ENCODE data around the gene DAAM1. TPM values are rescaled to one million over a fixed set of nuclear protein-coding genes. Genes with fewer than 3 reads are reported as not detected.

DAAM1 gene
- total RNA-seq, 2 experiments from 2014 or later: 12.1 to 15.9 TPM

- Mint-ChIP-seq H3K9me3 (ENCODE audit: low read depth) (no peaks in the 10 kb centered on the region), H3K27me3 (no peaks in the 10 kb centered on the region), H3K27ac (no peak overlapping the region), H3K4me3 (no peak overlapping the region), H3K36me3 (no peaks in the 10 kb centered on the region), H3K4me1 (peaks cover 5% of the 10 kb centered on the region)
- CTCF ChIA-PET: no interaction called here
- DNase-seq (no peak), ATAC-seq (no peak)
These were observed 26.9 kb downstream of the DAAM1 start for GRCh38 chr14:59215322-59215721.

- no peak overlapping the region for H3K27ac Mint-ChIP-seq
- CTCF ChIA-PET: no interaction called here
- H3K4me3 Mint-ChIP-seq: no peak overlapping the region
- ATAC-seq: no peak
- no peak for DNase-seq
- peaks cover 3% of the 10 kb centered on the region for H3K4me1 Mint-ChIP-seq
- H3K36me3 Mint-ChIP-seq: no peaks in the 10 kb centered on the region
- H3K9me3 Mint-ChIP-seq (ENCODE audit: low read depth): no peaks in the 10 kb centered on the region
- no peaks in the 10 kb centered on the region for H3K27me3 Mint-ChIP-seq
These were observed 27.3 kb downstream of the DAAM1 start for GRCh38 chr14:59215757-59216156.

- CTCF ChIA-PET: no interaction called here
- no peak for DNase-seq
- peaks cover 2% of the 10 kb centered on the region for H3K4me1 Mint-ChIP-seq
- no peaks in the 10 kb centered on the region for H3K36me3 Mint-ChIP-seq
- H3K4me3 Mint-ChIP-seq: no peak overlapping the region
- no peak overlapping the region for H3K27ac Mint-ChIP-seq
- ATAC-seq: no peak
- H3K27me3 Mint-ChIP-seq: no peaks in the 10 kb centered on the region
- no peaks in the 10 kb centered on the region for H3K9me3 Mint-ChIP-seq (ENCODE audit: low read depth)
These were observed 28.5 kb downstream of the DAAM1 start for GRCh38 chr14:59217011-59217410.

GRCh38 chr14:59221568-59221967 is 33.1 kb downstream of the DAAM1 start:
- ATAC-seq (no peak), DNase-seq (no peak)
- Mint-ChIP-seq H3K4me1 (peaks cover 2% of the 10 kb centered on the region), H3K36me3 (no peaks in the 10 kb centered on the region), H3K9me3 (ENCODE audit: low read depth) (no peaks in the 10 kb centered on the region), H3K27me3 (no peaks in the 10 kb centered on the region), H3K27ac (no peak overlapping the region), H3K4me3 (no peak overlapping the region)
- CTCF ChIA-PET: no interaction called here

- Mint-ChIP-seq H3K27me3 (no peaks in the 10 kb centered on the region), H3K4me3 (no peak overlapping the region), H3K36me3 (no peaks in the 10 kb centered on the region), H3K27ac (no peak overlapping the region), H3K4me1 (peaks cover 7% of the 10 kb centered on the region), H3K9me3 (ENCODE audit: low read depth) (no peaks in the 10 kb centered on the region)
- CTCF ChIA-PET: no interaction called here
- ATAC-seq: no peak
- DNase-seq: no peak
These were observed 35.9 kb downstream of the DAAM1 start for GRCh38 chr14:59224341-59224740.

GRCh38 chr14:59225281-59225680 is 36.8 kb downstream of the DAAM1 start:
- CTCF ChIA-PET: no interaction called here
- Mint-ChIP-seq H3K36me3 (no peaks in the 10 kb centered on the region), H3K9me3 (ENCODE audit: low read depth) (no peaks in the 10 kb centered on the region), H3K4me1 (peaks cover 13% of the 10 kb centered on the region), H3K27ac (no peak overlapping the region), H3K4me3 (no peak overlapping the region), H3K27me3 (no peaks in the 10 kb centered on the region)
- ATAC-seq (no peak), DNase-seq (no peak)

- H3K27ac Mint-ChIP-seq: no peak overlapping the region
- ATAC-seq (no peak), DNase-seq (no peak)
- CTCF ChIA-PET: no interaction called here
- no peak overlapping the region for H3K4me3 Mint-ChIP-seq
- H3K27me3 Mint-ChIP-seq: no peaks in the 10 kb centered on the region
- H3K9me3 Mint-ChIP-seq (ENCODE audit: low read depth): peaks cover 3% of the 10 kb centered on the region
- peaks cover 15% of the 10 kb centered on the region for H3K4me1 Mint-ChIP-seq
- peaks cover 3% of the 10 kb centered on the region for H3K36me3 Mint-ChIP-seq
These were observed 40.0 kb downstream of the DAAM1 start for GRCh38 chr14:59228421-59228820.

- Mint-ChIP-seq H3K4me3 (no peak overlapping the region), H3K9me3 (ENCODE audit: low read depth) (peaks cover 3% of the 10 kb centered on the region), H3K36me3 (peaks cover 5% of the 10 kb centered on the region), H3K27me3 (no peaks in the 10 kb centered on the region), H3K4me1 (peaks cover 15% of the 10 kb centered on the region), H3K27ac (no peak overlapping the region)
- CTCF ChIA-PET: no interaction called here
- no peak for DNase-seq
- ATAC-seq: no peak
These were observed 41.4 kb downstream of the DAAM1 start for GRCh38 chr14:59229653-59230406.

GRCh38 chr14:59236195-59236594 is 47.7 kb downstream of the DAAM1 start:
- Mint-ChIP-seq H3K4me3 (no peak overlapping the region), H3K36me3 (peaks cover 9% of the 10 kb centered on the region), H3K27ac (no peak overlapping the region), H3K4me1 (no peaks in the 10 kb centered on the region), H3K27me3 (no peaks in the 10 kb centered on the region), H3K9me3 (ENCODE audit: low read depth) (peaks cover 3% of the 10 kb centered on the region)
- CTCF ChIA-PET: no interaction called here
- ATAC-seq: no peak
- no peak for DNase-seq

- H3K27ac Mint-ChIP-seq: no peak overlapping the region
- no peaks in the 10 kb centered on the region for H3K27me3 Mint-ChIP-seq
- H3K4me3 Mint-ChIP-seq: no peak overlapping the region
- CTCF ChIA-PET: no interaction called here
- DNase-seq (no peak), ATAC-seq (no peak)
- no peaks in the 10 kb centered on the region for H3K4me1 Mint-ChIP-seq
- no peaks in the 10 kb centered on the region for H3K9me3 Mint-ChIP-seq (ENCODE audit: low read depth)
- peaks cover 7% of the 10 kb centered on the region for H3K36me3 Mint-ChIP-seq
These were observed 49.7 kb downstream of the DAAM1 start for GRCh38 chr14:59238216-59238615.

- Mint-ChIP-seq H3K27me3 (no peaks in the 10 kb centered on the region), H3K27ac (no peak overlapping the region)
- CTCF ChIA-PET: no interaction called here
These were observed 50.6 kb downstream of the DAAM1 start for GRCh38 chr14:59239022-59239421.

GRCh38 chr14:59240356-59240755 is 51.9 kb downstream of the DAAM1 start:
- Mint-ChIP-seq H3K9me3 (ENCODE audit: low read depth) (no peaks in the 10 kb centered on the region), H3K27ac (no peak overlapping the region)
- CTCF ChIA-PET: no interaction called here

More at GRCh38 chr14:59239022-59239421, 50.6 kb downstream of the DAAM1 start:
- Mint-ChIP-seq H3K9me3 (ENCODE audit: low read depth) (no peaks in the 10 kb centered on the region), H3K4me3 (no peak overlapping the region), H3K4me1 (no peaks in the 10 kb centered on the region), H3K36me3 (peaks cover 7% of the 10 kb centered on the region)
- no peak for DNase-seq
- no peak for ATAC-seq

GRCh38 chr14:59241121-59241520 is 52.7 kb downstream of the DAAM1 start:
- Mint-ChIP-seq H3K27ac (no peak overlapping the region), H3K4me3 (no peak overlapping the region), H3K36me3 (peaks cover 4% of the 10 kb centered on the region), H3K9me3 (ENCODE audit: low read depth) (no peaks in the 10 kb centered on the region), H3K27me3 (no peaks in the 10 kb centered on the region), H3K4me1 (peaks cover 9% of the 10 kb centered on the region)
- CTCF ChIA-PET: no interaction called here
- ATAC-seq (no peak), DNase-seq (no peak)

More at GRCh38 chr14:59240356-59240755, 51.9 kb downstream of the DAAM1 start:
- Mint-ChIP-seq H3K4me1 (peaks cover 4% of the 10 kb centered on the region), H3K4me3 (no peak overlapping the region), H3K27me3 (no peaks in the 10 kb centered on the region), H3K36me3 (peaks cover 3% of the 10 kb centered on the region)
- DNase-seq: no peak
- ATAC-seq: no peak

- ATAC-seq (no peak), DNase-seq (no peak)
- Mint-ChIP-seq H3K27ac (no peak overlapping the region), H3K27me3 (no peaks in the 10 kb centered on the region), H3K9me3 (ENCODE audit: low read depth) (no peaks in the 10 kb centered on the region), H3K4me1 (peaks cover 18% of the 10 kb centered on the region), H3K36me3 (peaks cover 3% of the 10 kb centered on the region), H3K4me3 (no peak overlapping the region)
- CTCF ChIA-PET: no interaction called here
These were observed 54.7 kb downstream of the DAAM1 start for GRCh38 chr14:59243174-59243573.

- no peaks in the 10 kb centered on the region for H3K27me3 Mint-ChIP-seq
- no peaks in the 10 kb centered on the region for H3K9me3 Mint-ChIP-seq (ENCODE audit: low read depth)
- H3K4me3 Mint-ChIP-seq: no peak overlapping the region
- H3K36me3 Mint-ChIP-seq: peaks cover 3% of the 10 kb centered on the region
- peaks cover 18% of the 10 kb centered on the region for H3K4me1 Mint-ChIP-seq
- no peak for DNase-seq
- CTCF ChIA-PET: no interaction called here
- H3K27ac Mint-ChIP-seq: no peak overlapping the region
- ATAC-seq: no peak
These were observed 56.1 kb downstream of the DAAM1 start for GRCh38 chr14:59244581-59244980.

Measured in activated CD8-positive, alpha-beta memory T cell treated with anti-CD3 and anti-CD28 coated beads, Interleukin-2, amount 10 ng/mL, durations not matched to agents 7 days and 5 days (primary cell).